OCI-LY1 (cell line): Measurements from ENCODE around the gene UQCRHL.

Experiments
- EZH2 ChIP-seq: fragments of 200-600 bp; sonication (generic), shearing (Covaris generic); IDR thresholded peaks from 2 replicates; pipeline ENCODE4 v1.8.0; 2017; ENCODE audit warnings: borderline replicate concordance, mixed run types, mild to moderate bottlenecking, antibody characterized with exemption, low read length, moderate library complexity, mixed read lengths
- TF ChIP-seq, protein P1 (sequence below): fragments of 200-600 bp; sonication (generic), shearing (Covaris generic); IDR thresholded peaks from 2 replicates; pipeline ENCODE4 v1.5.1; 2017; ENCODE audit warnings: mild to moderate bottlenecking, antibody characterized with exemption, low read length, moderate library complexity, mixed read lengths

DNA sequence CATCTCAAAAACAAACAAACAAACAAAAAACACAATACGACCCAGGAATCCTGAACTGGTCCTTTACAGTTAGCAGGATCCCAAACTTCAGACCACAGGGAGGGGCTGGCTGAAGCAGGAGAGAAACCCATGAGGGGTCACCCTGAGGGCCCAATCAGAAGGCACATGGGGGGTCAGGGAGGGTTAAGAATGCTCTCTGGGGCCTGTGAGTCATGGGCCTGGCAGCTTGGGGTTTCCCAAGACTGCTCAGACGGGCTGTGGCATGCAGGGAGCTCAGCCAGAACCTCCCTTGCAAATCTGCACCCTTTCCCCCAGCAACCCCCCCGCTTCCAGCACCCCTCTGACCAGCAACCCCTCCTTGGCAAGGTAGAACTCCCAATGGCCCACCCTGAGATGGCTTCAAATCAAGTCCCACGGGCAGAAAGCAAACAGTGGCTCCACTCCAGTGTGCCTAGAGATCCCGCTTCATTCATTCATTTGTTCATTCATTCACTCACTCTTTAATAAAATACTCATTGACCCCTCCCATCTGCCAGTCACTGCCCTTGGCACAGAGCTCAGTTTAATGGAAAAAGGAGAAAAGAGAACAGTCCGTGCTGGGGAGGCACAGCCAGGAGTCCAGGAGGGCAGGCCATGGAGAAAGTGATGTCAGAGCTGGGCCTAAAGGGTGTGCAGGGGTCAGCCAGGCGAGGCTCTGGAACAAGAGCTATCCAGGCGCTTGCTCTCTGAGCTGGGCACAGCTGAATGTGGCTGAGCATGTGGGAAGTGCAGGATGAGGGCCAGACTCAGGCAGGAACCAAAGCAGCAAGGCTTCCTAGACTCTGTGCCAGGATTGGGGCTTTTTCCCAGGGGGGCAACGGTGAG is 8.2 kb downstream of the UQCRHL start:
- TF ChIP-seq, protein P1, sequence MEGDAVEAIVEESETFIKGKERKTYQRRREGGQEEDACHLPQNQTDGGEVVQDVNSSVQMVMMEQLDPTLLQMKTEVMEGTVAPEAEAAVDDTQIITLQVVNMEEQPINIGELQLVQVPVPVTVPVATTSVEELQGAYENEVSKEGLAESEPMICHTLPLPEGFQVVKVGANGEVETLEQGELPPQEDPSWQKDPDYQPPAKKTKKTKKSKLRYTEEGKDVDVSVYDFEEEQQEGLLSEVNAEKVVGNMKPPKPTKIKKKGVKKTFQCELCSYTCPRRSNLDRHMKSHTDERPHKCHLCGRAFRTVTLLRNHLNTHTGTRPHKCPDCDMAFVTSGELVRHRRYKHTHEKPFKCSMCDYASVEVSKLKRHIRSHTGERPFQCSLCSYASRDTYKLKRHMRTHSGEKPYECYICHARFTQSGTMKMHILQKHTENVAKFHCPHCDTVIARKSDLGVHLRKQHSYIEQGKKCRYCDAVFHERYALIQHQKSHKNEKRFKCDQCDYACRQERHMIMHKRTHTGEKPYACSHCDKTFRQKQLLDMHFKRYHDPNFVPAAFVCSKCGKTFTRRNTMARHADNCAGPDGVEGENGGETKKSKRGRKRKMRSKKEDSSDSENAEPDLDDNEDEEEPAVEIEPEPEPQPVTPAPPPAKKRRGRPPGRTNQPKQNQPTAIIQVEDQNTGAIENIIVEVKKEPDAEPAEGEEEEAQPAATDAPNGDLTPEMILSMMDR: no peak
- no peak for TF ChIP-seq EZH2
